Stomach (tissue), 9 donors: ENCODE data around the gene MAST4. TPM values are rescaled to one million over a fixed set of nuclear protein-coding genes. Genes with fewer than 3 reads are reported as not detected.
A peak's percentile ranks its signal among the peaks of the same experiment; 100 is the strongest.

Experiments used
- DNase-seq, 2 donors: peaks; one replicate each; pipeline versions ENCODE4 v3.0.0 to v3.0.0-alpha.2; 2013 to 2019
- H3K27ac ChIP-seq, 5 donors: fragments of 200-600 bp in 4 of 5; sonication (generic) in 4 of 5; one replicate each; pipeline ENCODE4 v1.5.1; 2013 to 2019; ENCODE audit warnings: mild to moderate bottlenecking in 1 of 5, moderate library complexity in 1 of 5
- H3K27me3 ChIP-seq, 3 donors: fragments of 200-600 bp; sonication (generic); one replicate each; pipeline ENCODE4 v1.5.1; 2017 to 2019; ENCODE audit warnings: mixed run types in 1 of 3
- H3K36me3 ChIP-seq, 4 donors: fragments of 200-600 bp; sonication (generic); 1 replicate in 3 of 4; 2 replicates in 1 of 4; pipeline ENCODE4 v1.5.1; 2016 to 2019
- H3K4me1 ChIP-seq, 4 donors: fragments of 200-600 bp; sonication (generic); one replicate each; pipeline ENCODE4 v1.5.1; 2016 to 2019
- H3K4me3 ChIP-seq, 4 donors: fragments of 200-600 bp; sonication (generic) in 3 of 4; one replicate each; pipeline ENCODE4 v1.5.1; 2016 to 2019; ENCODE audit warnings: mild to moderate bottlenecking in 1 of 4
- H3K9me3 ChIP-seq, 4 donors: fragments of 200-600 bp; sonication (generic); one replicate each; pipeline ENCODE4 v1.5.1; 2016 to 2019
- CTCF ChIP-seq, 7 experiments: fragments of 450-650 bp in 4 of 7; fragments of 200-600 bp in 3 of 7; sonication (generic) in 3 of 7; IDR thresholded peaks; one replicate each; pipeline ENCODE4 v1.5.1; 2016 to 2019; ENCODE audit warnings: antibody characterized with exemption in 7 of 7, control low read depth in 2 of 7, mild to moderate bottlenecking in 1 of 7
- EP300 ChIP-seq: sonication (generic); formaldehyde crosslinking; IDR thresholded peaks from one replicate; pipeline ENCODE4 v1.6.1; 2017; ENCODE audit warnings: antibody characterized with exemption
- POLR2A ChIP-seq, 4 donors: fragments of 450-650 bp; IDR thresholded peaks; one replicate each; pipeline ENCODE4 v1.6.1; 2016; ENCODE audit warnings: antibody characterized with exemption in 4 of 4, control low read depth in 2 of 4, mild to moderate bottlenecking in 1 of 4, moderate library complexity in 1 of 4
- POLR2AphosphoS5 ChIP-seq, 3 donors: sonication (generic); formaldehyde crosslinking; IDR thresholded peaks; one replicate each; pipeline ENCODE4 v1.6.1; 2016; ENCODE audit warnings: antibody characterized with exemption in 3 of 3
- WGBS, 5 donors: extraction: QIAGEN DNeasy Blood & Tissue Kit in 3 of 5; methylation state at CpG; one replicate each; pipeline versions ENCODE4 v1.1.5 to v1.1.7; 2013 to 2018; 5-methylcytosine and 5-hydroxymethylcytosine counted together
- intact Hi-C: fragments of 100-400 bp; cut with DNase I; formaldehyde crosslinking; loops from one replicate; pipeline ENCODE4 v1.15.1; 2023; ENCODE audit warnings: low total_unique reads
- polyA plus RNA-seq, 3 donors: library from polyadenylated mRNA; stranded (reverse); fragments of 200-250 nt; gene quantifications; one replicate each; pipeline ENCODE4 v1.2.3, GENCODE V29; 2013
- total RNA-seq, 5 donors: library from RNA; depleted of rRNA; stranded (reverse); fragments of >200 nt; gene quantifications; one replicate each; pipeline versions ENCODE4 v1.1.0 to v1.2.3, GENCODE V29; 2014 to 2016
- donor health status: healthy with polysubstance abuse.
- donor health status: Bipolar disorder and iron deficiency.
- donor health status: healthy.

The MAST4 gene
- total and polyA plus RNA-seq, 8 donors = 1.5 to 52.5 (median 32.1) TPM

GRCh38 chr5:67133217-67133616, 537.0 kb downstream of the MAST4 start:
- no peak for TF ChIP-seq POLR2AphosphoS5 (IDR thresholded peaks at IDR 0.05)
- TF ChIP-seq EP300 = no peak
- no peak for TF ChIP-seq CTCF (IDR thresholded peaks at IDR 0.05)
- TF ChIP-seq POLR2A (IDR thresholded peaks at IDR 0.05) = no peak
- 46 to 50% (median 46%) methylated on average over 2 of the region's 2 CpGs for WGBS, 5 donors
- Histone ChIP-seq H3K36me3 (peaks cover 0 to 84% (median 62%) of the 10 kb centered on the region in 4 donors), H3K4me3 (no peak overlapping the region), H3K27me3 (no peaks in the 10 kb centered on the region), H3K9me3 (no peaks in the 10 kb centered on the region), H3K4me1 (no peaks in the 10 kb centered on the region), H3K27ac (no peak overlapping the region)
- intact Hi-C loops = no loop called here
- no peak for DNase-seq

- peak in 1 of 2 donors; percentile 32 for DNase-seq
- Histone ChIP-seq H3K27ac (no peak overlapping the region), H3K4me3 (no peak overlapping the region), H3K4me1 (no peaks in the 10 kb centered on the region), H3K36me3 (peaks cover 0 to 86% (median 67%) of the 10 kb centered on the region in 4 donors), H3K27me3 (no peaks in the 10 kb centered on the region), H3K9me3 (no peaks in the 10 kb centered on the region)
- WGBS, 5 donors = 85 to 91% (median 89%) methylated on average over 3 of the region's 3 CpGs
- TF ChIP-seq POLR2A (IDR thresholded peaks at IDR 0.05) = no peak
- TF ChIP-seq EP300 = no peak
- intact Hi-C loops = no loop called here
Measured at GRCh38 chr5:67133776-67134175, 537.6 kb downstream of the MAST4 start.

- peaks cover 0 to 91% (median 72%) of the 10 kb centered on the region in 4 donors for H3K36me3 ChIP-seq
- DNase-seq = no peak
- TF ChIP-seq POLR2AphosphoS5 (IDR thresholded peaks at IDR 0.05) = no peak
- TF ChIP-seq POLR2A (IDR thresholded peaks at IDR 0.05) = no peak
- no peak for TF ChIP-seq CTCF (IDR thresholded peaks at IDR 0.05)
- TF ChIP-seq EP300 = no peak
- no peak overlapping the region for H3K4me3 ChIP-seq
- 89 to 94% (median 91%) methylated on average over 6 of the region's 6 CpGs for WGBS, 5 donors
- H3K27me3 ChIP-seq = no peaks in the 10 kb centered on the region
- intact Hi-C loops = no loop called here
- no peaks in the 10 kb centered on the region for H3K4me1 ChIP-seq
- H3K9me3 ChIP-seq = no peaks in the 10 kb centered on the region
- no peak overlapping the region for H3K27ac ChIP-seq
Measured at GRCh38 chr5:67135381-67135984, 539.3 kb downstream of the MAST4 start.

GRCh38 chr5:67139030-67139429, 542.8 kb downstream of the MAST4 start:
- Histone ChIP-seq H3K4me3 (no peak overlapping the region), H3K36me3 (peaks cover 6 to 94% (median 87%) of the 10 kb centered on the region in 4 donors), H3K27me3 (no peaks in the 10 kb centered on the region), H3K9me3 (no peaks in the 10 kb centered on the region), H3K27ac (no peak overlapping the region), H3K4me1 (no peaks in the 10 kb centered on the region)
- intact Hi-C loops = no loop called here
- WGBS, 5 donors = 86 to 96% (median 93%) methylated on average over 5 of the region's 5 CpGs
- DNase-seq = no peak
- TF ChIP-seq POLR2A (IDR thresholded peaks at IDR 0.05) (no peak), EP300 (no peak), CTCF (IDR thresholded peaks at IDR 0.05) (no peak), POLR2AphosphoS5 (IDR thresholded peaks at IDR 0.05) (no peak)

GRCh38 chr5:67140413-67140812, 544.2 kb downstream of the MAST4 start:
- no peak overlapping the region for H3K27ac ChIP-seq
- H3K4me1 ChIP-seq = no peaks in the 10 kb centered on the region
- no peaks in the 10 kb centered on the region for H3K27me3 ChIP-seq
- H3K9me3 ChIP-seq = no peaks in the 10 kb centered on the region
- H3K4me3 ChIP-seq = no peak overlapping the region
- peaks cover 17 to 95% (median 89%) of the 10 kb centered on the region in 4 donors for H3K36me3 ChIP-seq
- 93 to 97% (median 93%) methylated on average over 4 of the region's 4 CpGs for WGBS, 5 donors
- no peak for DNase-seq
- intact Hi-C loops = no loop called here
- no peak for TF ChIP-seq POLR2A (IDR thresholded peaks at IDR 0.05)
- no peak for TF ChIP-seq EP300
- TF ChIP-seq POLR2AphosphoS5 (IDR thresholded peaks at IDR 0.05) = no peak
- no peak for TF ChIP-seq CTCF (IDR thresholded peaks at IDR 0.05)
